Measurements from ENCODE around the gene TMEM222.

TMEM222 gene

DNA sequence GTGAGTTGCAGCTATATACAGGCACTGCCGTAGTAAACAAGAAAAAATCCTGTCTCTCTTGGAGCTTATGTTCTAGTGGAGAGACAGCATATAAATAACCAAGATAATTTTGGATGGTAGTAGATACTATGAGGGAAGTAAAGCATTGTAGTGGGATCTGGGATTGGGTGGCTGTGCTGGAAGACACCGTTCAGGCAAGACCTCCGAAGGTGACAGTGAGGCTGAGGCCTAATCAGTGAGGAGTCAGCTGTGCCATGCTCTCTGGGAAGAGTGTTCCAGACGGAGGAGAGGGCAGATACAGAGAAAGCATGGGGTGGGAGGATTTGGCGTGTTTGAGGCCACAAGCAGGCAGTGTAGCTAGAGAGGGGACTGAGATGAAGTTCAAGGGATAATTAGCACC lies 6.0 kb downstream of the TMEM222 start:
- H3K36me3 Mint-ChIP-seq (ENCODE audit: low read depth), result peaks cover 42% of the 10 kb centered on the region
- H3K27me3 Mint-ChIP-seq (ENCODE audit: low read depth, poor library complexity), result no peaks in the 10 kb centered on the region
- TF ChIP-seq, protein P1, sequence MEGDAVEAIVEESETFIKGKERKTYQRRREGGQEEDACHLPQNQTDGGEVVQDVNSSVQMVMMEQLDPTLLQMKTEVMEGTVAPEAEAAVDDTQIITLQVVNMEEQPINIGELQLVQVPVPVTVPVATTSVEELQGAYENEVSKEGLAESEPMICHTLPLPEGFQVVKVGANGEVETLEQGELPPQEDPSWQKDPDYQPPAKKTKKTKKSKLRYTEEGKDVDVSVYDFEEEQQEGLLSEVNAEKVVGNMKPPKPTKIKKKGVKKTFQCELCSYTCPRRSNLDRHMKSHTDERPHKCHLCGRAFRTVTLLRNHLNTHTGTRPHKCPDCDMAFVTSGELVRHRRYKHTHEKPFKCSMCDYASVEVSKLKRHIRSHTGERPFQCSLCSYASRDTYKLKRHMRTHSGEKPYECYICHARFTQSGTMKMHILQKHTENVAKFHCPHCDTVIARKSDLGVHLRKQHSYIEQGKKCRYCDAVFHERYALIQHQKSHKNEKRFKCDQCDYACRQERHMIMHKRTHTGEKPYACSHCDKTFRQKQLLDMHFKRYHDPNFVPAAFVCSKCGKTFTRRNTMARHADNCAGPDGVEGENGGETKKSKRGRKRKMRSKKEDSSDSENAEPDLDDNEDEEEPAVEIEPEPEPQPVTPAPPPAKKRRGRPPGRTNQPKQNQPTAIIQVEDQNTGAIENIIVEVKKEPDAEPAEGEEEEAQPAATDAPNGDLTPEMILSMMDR (IDR thresholded peaks at IDR 0.05), result no peak
- peaks cover 22% of the 10 kb centered on the region for H3K4me1 Mint-ChIP-seq
- DNase-seq, result no peak
- peak overlapping the region; percentile 66 for H3K27ac Mint-ChIP-seq
- no peaks in the 10 kb centered on the region for H3K9me3 Mint-ChIP-seq
- no peak overlapping the region for H3K4me3 Mint-ChIP-seq

DNA sequence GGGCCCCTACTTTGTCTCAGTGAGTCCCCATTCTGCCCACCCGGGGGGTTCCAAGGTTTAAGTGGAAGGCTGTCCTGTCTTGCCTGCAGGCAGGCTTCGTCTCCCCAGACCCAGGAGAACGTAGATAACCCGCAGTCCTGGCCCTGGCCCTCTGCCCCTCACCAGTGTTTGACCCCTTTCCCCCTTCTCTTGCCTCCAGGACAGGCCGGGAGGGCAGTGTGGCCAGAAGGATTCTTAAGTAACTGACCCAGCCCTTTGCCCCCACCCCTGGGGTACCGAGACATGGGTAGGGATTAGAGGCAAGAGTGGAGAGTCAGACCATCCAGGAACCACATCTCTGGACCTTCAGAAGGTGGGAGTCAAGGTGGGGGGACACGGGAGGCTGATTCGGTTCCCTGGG lies 8.8 kb downstream of the TMEM222 start:
- peaks cover 6% of the 10 kb centered on the region for H3K4me1 Mint-ChIP-seq
- TF ChIP-seq, protein P1 (IDR thresholded peaks at IDR 0.05), result no peak
- H3K4me3 Mint-ChIP-seq, result no peak overlapping the region
- no peaks in the 10 kb centered on the region for H3K27me3 Mint-ChIP-seq (ENCODE audit: low read depth, poor library complexity)
- no peak for DNase-seq
- H3K36me3 Mint-ChIP-seq (ENCODE audit: low read depth), result peaks cover 39% of the 10 kb centered on the region
- H3K9me3 Mint-ChIP-seq, result no peaks in the 10 kb centered on the region
- H3K27ac Mint-ChIP-seq, result peak overlapping the region; percentile 61

DNA sequence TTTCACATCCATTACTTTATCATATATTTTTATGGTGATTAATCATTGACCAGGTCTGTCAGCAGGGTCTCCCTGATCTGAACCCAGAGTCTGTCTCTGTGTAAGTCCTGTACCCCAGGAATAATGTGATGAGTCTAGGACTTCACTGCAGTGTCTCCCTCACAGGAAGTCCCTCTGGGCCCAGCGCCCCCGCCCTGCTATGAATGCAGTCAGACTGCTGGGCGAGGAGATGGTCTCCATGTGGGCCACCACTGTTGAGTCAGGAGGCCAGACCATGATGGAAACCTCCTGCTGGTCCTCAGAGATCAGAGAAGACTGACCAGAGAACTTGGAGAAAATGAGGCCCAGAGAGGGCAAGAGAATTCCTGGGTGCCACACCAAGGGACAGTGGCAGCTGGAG lies 9.5 kb downstream of the TMEM222 start:
- DNase-seq, result no peak
- no peaks in the 10 kb centered on the region for H3K9me3 Mint-ChIP-seq
- H3K27me3 Mint-ChIP-seq (ENCODE audit: low read depth, poor library complexity), result no peaks in the 10 kb centered on the region
- no peak overlapping the region for H3K4me3 Mint-ChIP-seq
- TF ChIP-seq, protein P1 (IDR thresholded peaks at IDR 0.05), result no peak
- H3K36me3 Mint-ChIP-seq (ENCODE audit: low read depth), result peaks cover 37% of the 10 kb centered on the region
- peaks cover 6% of the 10 kb centered on the region for H3K4me1 Mint-ChIP-seq
- H3K27ac Mint-ChIP-seq, result no peak overlapping the region

DNA sequence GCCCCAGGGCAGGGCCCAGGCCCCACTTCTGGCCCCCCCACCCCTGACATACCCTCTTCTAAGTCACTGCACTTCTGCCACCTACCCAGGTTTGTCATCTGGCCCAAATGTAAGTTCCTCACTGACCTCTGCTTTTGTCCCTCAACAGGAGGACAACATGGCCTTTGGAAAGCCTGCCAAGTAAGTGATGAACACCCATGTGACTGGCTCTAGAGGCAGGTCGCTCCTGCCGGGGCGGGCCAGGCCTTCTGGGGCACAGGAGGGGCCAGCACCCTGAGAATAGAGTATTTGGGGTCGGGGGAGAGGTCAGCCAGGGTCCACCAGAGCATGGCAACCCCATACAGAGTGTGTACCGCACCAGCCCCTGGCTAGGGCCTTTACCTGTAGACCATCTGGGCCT lies 10.0 kb downstream of the TMEM222 start:
- Mint-ChIP-seq H3K4me3 (no peak overlapping the region), H3K36me3 (ENCODE audit: low read depth) (peaks cover 42% of the 10 kb centered on the region), H3K4me1 (peaks cover 6% of the 10 kb centered on the region), H3K9me3 (no peaks in the 10 kb centered on the region), H3K27ac (peak overlapping the region; percentile 75), H3K27me3 (ENCODE audit: low read depth, poor library complexity) (no peaks in the 10 kb centered on the region)
- TF ChIP-seq, protein P1 (IDR thresholded peaks at IDR 0.05), result no peak
- no peak for DNase-seq

DNA sequence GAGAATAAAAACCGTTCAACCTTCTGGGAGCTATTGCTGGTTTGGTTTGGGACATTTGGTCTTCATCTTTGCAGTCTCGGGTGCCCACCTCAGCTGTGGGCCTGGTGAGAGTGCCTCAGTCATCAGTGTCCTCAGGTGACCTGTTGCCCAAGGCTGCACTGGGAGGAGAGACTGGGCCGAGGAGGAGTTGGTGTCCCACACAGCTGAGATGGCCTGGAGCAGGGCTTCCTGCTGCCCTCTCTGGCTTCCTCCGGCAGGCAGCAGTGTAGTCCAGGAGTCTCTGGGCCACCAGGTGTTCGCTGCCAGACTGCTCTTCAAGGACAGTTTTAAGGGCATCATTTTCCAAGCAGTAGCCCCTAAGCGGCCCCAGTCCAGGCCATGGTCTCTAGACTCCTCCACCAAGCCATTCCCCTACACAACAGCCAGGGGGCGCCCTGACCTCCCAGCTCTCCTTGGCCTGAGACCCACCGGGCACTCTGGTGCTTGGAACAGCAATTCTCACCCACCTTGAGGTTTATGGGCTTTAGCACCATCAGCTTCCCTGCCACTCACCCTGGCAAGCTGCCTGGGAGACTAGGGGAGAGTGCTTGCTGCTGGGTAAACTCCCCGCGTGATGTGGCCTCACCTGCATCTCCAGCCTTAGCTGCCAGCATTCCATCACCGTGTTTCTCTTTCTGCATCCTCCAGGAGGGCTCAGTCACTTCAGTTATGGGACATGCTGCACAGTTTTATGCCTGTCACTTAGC lies 10.7 kb downstream of the TMEM222 start:
- TF ChIP-seq, protein P1 (IDR thresholded peaks at IDR 0.05), result peak; percentile 84
- Mint-ChIP-seq H3K4me3 (no peak overlapping the region), H3K27me3 (ENCODE audit: low read depth, poor library complexity) (no peaks in the 10 kb centered on the region), H3K36me3 (ENCODE audit: low read depth) (peaks cover 44% of the 10 kb centered on the region), H3K4me1 (peaks cover 6% of the 10 kb centered on the region), H3K9me3 (no peaks in the 10 kb centered on the region), H3K27ac (no peak overlapping the region)
- peak; percentile 79 for DNase-seq

DNA sequence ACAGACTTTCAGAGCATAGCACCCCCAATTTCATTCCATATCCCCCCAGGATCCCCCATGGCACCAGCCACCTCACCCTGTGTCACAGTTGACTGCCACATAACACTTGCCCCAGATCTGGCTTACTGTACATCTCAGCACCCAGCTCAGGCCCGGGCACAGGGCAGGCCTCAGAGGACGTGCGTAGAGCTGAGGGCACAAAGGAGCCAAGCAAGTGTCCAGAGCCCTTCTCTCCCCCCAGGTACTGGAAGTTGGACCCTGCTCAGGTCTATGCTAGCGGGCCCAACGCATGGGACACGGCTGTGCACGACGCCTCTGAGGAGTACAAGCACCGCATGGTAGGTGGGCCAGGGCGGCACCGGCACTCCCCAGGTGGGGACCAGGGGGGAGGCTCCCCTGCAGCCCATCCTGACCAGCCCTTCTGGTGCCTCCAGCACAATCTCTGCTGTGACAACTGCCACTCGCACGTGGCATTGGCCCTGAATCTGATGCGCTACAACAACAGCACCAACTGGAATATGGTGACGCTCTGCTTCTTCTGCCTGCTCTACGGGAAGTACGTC lies 11.8 kb downstream of the TMEM222 start:
- Mint-ChIP-seq H3K27ac (no peak overlapping the region), H3K4me3 (no peak overlapping the region), H3K4me1 (peaks cover 5% of the 10 kb centered on the region), H3K9me3 (no peaks in the 10 kb centered on the region), H3K36me3 (ENCODE audit: low read depth) (peaks cover 39% of the 10 kb centered on the region), H3K27me3 (ENCODE audit: low read depth, poor library complexity) (peaks cover 3% of the 10 kb centered on the region)
- DNase-seq, result no peak
- TF ChIP-seq, protein P1 (IDR thresholded peaks at IDR 0.05), result no peak

Data from nephron progenitor cell (in vitro differentiated cells).